MM.1S (cell line): ENCODE measurements around the gene MED15.
"Not testable (repeated sequence)": the region's sequence is repeated elsewhere in the genome, so short reads cannot be mapped to it uniquely, and the experiment has no call there.

Source experiments
- DNase-seq: peaks from one replicate; pipeline ENCODE4 v3.0.0-alpha.2; 2015
- H2AFZ ChIP-seq: fragments of 300-600 bp; sonication (generic); 2 replicates; pipeline ENCODE4 v1.6.0; 2016; ENCODE audit warnings: antibody characterized with exemption, low read length
- H3F3A ChIP-seq: fragments of 300-600 bp; sonication (generic); 2 replicates; pipeline ENCODE4 v1.6.1; 2016; ENCODE audit warnings: mild to moderate bottlenecking, antibody characterized with exemption, low read length, moderate library complexity, mixed read lengths; ENCODE audit not compliant: insufficient read depth
- H3K27ac ChIP-seq: fragments of 300-600 bp; sonication (generic); 2 replicates; pipeline ENCODE4 v1.5.1; 2016; ENCODE audit warnings: mild to moderate bottlenecking, low read length
- H3K27me3 ChIP-seq: fragments of 300-600 bp; sonication (generic); replicated peaks from 2 replicates; pipeline ENCODE4 v1.6.0; 2016; ENCODE audit warnings: low read length; ENCODE audit not compliant: insufficient read depth
- H3K36me3 ChIP-seq: fragments of 300-600 bp; sonication (generic); replicated peaks from 2 replicates; pipeline ENCODE4 v1.6.1; 2016; ENCODE audit warnings: mild to moderate bottlenecking, low read length, mixed read lengths; ENCODE audit not compliant: insufficient read depth
- H3K4me1 ChIP-seq: fragments of 300-600 bp; sonication (generic); 2 replicates; pipeline ENCODE4 v1.6.1; 2016; ENCODE audit warnings: low read length, mixed read lengths
- H3K4me2 ChIP-seq: fragments of 300-600 bp; sonication (generic); 2 replicates; pipeline ENCODE4 v1.6.0; 2016; ENCODE audit warnings: low read depth, low read length
- H3K4me3 ChIP-seq: fragments of 300-600 bp; sonication (generic); 2 replicates; pipeline ENCODE4 v1.5.1; 2016; ENCODE audit warnings: low read length, mixed read lengths
- H3K79me2 ChIP-seq: fragments of 300-600 bp; sonication (generic); 2 replicates; pipeline ENCODE4 v1.6.1; 2016; ENCODE audit warnings: mixed run types, low read length, mixed read lengths
- H3K9ac ChIP-seq: fragments of 300-600 bp; sonication (generic); 2 replicates; pipeline ENCODE4 v1.6.1; 2016; ENCODE audit warnings: low read length, mixed read lengths
- H3K9me2 ChIP-seq: fragments of 300-600 bp; sonication (generic); replicated peaks from 2 replicates; pipeline ENCODE4 v1.6.1; 2016; ENCODE audit warnings: mild to moderate bottlenecking, low read length, mixed read lengths; ENCODE audit not compliant: insufficient read depth
- H3K9me3 ChIP-seq: fragments of 300-600 bp; sonication (generic); replicated peaks from 2 replicates; pipeline ENCODE4 v1.6.1; 2016; ENCODE audit warnings: mild to moderate bottlenecking, low read length, mixed read lengths; ENCODE audit not compliant: insufficient read depth
- H4K20me1 ChIP-seq: fragments of 300-600 bp; sonication (generic); 2 replicates; pipeline ENCODE4 v1.6.1; 2016; ENCODE audit warnings: mild to moderate bottlenecking, low read length, moderate library complexity, mixed read lengths; ENCODE audit not compliant: insufficient read depth
- EZH2 ChIP-seq: fragments of 300-600 bp; sonication (generic); optimal IDR thresholded peaks from 2 replicates; pipeline ENCODE3; 2017; ENCODE audit warnings: low read depth, mild to moderate bottlenecking, antibody characterized with exemption, low read length, mixed read lengths
- EZH2phosphoT487 ChIP-seq: fragments of 300-600 bp; sonication (generic); IDR thresholded peaks from 2 replicates; pipeline ENCODE4 v1.6.1; 2018; ENCODE audit warnings: antibody characterized with exemption, low read length
- TF ChIP-seq, protein P1 (sequence below): fragments of 300-600 bp; sonication (generic); IDR thresholded peaks from 2 replicates; pipeline ENCODE4 v1.5.1; 2016; ENCODE audit warnings: antibody characterized with exemption, low read length, mixed read lengths

Gene MED15

GRCh38 chr22:20498913-20499312, 8.5 kb upstream of the MED15 start:
- no peaks in the 10 kb centered on the region for H3F3A ChIP-seq
- H3K79me2 ChIP-seq = peaks cover 13% of the 10 kb centered on the region
- H3K9me3 ChIP-seq = no peaks in the 10 kb centered on the region
- no peaks in the 10 kb centered on the region for H3K9me2 ChIP-seq
- no peak overlapping the region for H3K9ac ChIP-seq
- H2AFZ ChIP-seq = no peak overlapping the region
- no peaks in the 10 kb centered on the region for H4K20me1 ChIP-seq
- no peaks in the 10 kb centered on the region for H3K27me3 ChIP-seq
- H3K36me3 ChIP-seq = no peaks in the 10 kb centered on the region
- no peak for DNase-seq
- peaks cover 3% of the 10 kb centered on the region; the same call in 1 of the 2 replicates for H3K4me1 ChIP-seq
- TF ChIP-seq, protein P1, sequence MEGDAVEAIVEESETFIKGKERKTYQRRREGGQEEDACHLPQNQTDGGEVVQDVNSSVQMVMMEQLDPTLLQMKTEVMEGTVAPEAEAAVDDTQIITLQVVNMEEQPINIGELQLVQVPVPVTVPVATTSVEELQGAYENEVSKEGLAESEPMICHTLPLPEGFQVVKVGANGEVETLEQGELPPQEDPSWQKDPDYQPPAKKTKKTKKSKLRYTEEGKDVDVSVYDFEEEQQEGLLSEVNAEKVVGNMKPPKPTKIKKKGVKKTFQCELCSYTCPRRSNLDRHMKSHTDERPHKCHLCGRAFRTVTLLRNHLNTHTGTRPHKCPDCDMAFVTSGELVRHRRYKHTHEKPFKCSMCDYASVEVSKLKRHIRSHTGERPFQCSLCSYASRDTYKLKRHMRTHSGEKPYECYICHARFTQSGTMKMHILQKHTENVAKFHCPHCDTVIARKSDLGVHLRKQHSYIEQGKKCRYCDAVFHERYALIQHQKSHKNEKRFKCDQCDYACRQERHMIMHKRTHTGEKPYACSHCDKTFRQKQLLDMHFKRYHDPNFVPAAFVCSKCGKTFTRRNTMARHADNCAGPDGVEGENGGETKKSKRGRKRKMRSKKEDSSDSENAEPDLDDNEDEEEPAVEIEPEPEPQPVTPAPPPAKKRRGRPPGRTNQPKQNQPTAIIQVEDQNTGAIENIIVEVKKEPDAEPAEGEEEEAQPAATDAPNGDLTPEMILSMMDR = no peak
- TF ChIP-seq EZH2 = no peak
- H3K27ac ChIP-seq = no peak overlapping the region
- no peak overlapping the region for H3K4me3 ChIP-seq
- no peak overlapping the region for H3K4me2 ChIP-seq

DNA sequence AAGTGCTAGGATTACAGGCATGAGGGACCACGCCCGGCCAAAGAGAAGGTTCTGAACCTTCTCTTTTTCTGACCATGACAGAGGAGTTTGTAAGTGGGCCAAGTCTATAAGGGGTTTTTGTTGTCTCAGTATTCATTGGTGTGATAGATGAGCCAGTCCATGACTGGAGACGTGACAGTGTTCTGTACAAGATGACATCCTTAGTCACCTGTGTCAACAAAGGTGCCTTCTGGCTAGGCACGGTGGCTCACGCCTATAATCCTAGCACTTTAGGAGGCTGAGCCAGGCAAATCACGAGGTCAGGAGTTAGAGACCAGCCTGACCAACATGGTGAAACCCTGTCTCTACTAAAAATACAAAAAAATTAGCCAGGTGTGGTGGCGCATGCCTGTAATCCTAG, 7.6 kb upstream of the MED15 start:
- Histone ChIP-seq H2AFZ (no peak overlapping the region), H3K4me1 (peaks cover 3% of the 10 kb centered on the region; the same call in 1 of the 2 replicates), H3K79me2 (peaks cover 4% of the 10 kb centered on the region), H3K27ac (no peak overlapping the region), H3K4me2 (no peak overlapping the region), H3K36me3 (no peaks in the 10 kb centered on the region), H3K4me3 (no peak overlapping the region), H3K9ac (no peak overlapping the region), H3K9me3 (no peaks in the 10 kb centered on the region), H4K20me1 (no peaks in the 10 kb centered on the region), H3K27me3 (no peaks in the 10 kb centered on the region), H3F3A (no peaks in the 10 kb centered on the region), H3K9me2 (no peaks in the 10 kb centered on the region)
- no peak for DNase-seq
- TF ChIP-seq, protein P1 = no peak
- TF ChIP-seq EZH2 (no peak), EZH2phosphoT487 (no peak)

DNA sequence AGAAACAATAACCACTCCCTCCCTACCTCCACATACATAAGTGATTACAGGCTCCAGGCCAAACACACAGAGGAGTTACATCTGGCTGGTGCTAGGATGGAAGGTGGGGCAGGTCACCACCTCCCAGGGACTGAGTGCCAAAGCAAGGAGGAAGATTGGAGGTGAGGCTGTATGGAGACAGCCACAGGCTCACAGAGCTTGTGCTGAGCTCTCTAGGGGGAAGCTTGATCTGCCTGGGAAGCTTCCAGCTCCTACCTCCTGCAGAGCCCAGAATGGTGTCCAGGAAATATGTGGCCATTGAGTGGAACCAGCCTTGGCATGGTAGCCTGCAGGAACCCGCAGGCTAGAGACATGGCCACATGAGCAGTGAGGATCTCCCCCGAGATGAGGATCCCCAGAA, 3.6 kb upstream of the MED15 start:
- no peak overlapping the region for H3K4me3 ChIP-seq
- no peak overlapping the region for H2AFZ ChIP-seq

DNA sequence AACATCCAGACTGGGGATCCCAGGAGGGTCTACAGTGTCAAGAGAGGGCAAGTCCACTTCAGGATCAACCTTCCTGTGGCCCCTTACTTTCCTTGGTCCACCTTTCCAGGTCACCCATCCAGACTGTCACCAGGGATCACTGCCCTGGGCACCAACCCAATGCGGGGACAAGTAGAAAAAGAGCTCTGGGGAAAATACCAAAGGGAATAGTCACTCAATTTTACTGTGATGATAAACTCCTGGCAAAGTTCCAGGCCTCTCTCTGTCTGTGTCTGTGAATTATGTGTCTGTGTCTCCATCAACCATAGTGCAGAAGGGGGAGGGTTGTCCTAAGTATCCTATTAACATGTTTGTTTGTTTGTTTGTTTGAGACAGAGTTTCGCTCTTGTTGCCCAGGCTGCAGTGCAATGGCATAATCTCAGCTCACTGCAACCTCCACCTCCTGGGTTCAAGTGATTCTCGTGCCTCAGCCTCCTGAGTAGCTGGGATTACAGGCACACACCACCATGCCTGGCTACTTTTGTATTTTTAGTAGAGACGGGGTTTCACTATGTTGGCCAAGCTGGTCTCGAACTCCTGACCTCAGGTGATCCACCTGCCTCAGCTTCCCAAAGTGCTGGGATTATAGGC, 3.0 kb upstream of the MED15 start:
- H3K4me2 ChIP-seq = not testable (repeated sequence)

More for the DNA sequence above, 3.6 kb upstream of the MED15 start:
- TF ChIP-seq EZH2 (no peak), EZH2phosphoT487 (no peak)
- TF ChIP-seq, protein P1 = no peak
- Histone ChIP-seq H3K27me3 (no peaks in the 10 kb centered on the region), H3K9ac (no peak overlapping the region), H3K4me1 (0 out of 2 replicates have a peak, but pooled peaks cover 6% of the 10 kb centered on the region), H3K4me2 (no peak overlapping the region), H3K27ac (no peak overlapping the region), H3K9me3 (no peaks in the 10 kb centered on the region), H3K9me2 (no peaks in the 10 kb centered on the region), H3F3A (peaks cover 8% of the 10 kb centered on the region), H4K20me1 (no peaks in the 10 kb centered on the region), H3K36me3 (no peaks in the 10 kb centered on the region), H3K79me2 (peaks cover 15% of the 10 kb centered on the region)
- no peak for DNase-seq

More for the DNA sequence above, 3.0 kb upstream of the MED15 start:
- peaks cover 21% of the 10 kb centered on the region for H3K79me2 ChIP-seq
- peaks cover 13% of the 10 kb centered on the region for H3F3A ChIP-seq
- peaks cover 11% of the 10 kb centered on the region for H3K4me1 ChIP-seq
- not testable (repeated sequence) for DNase-seq, H3K27me3 ChIP-seq, H3K9me3 ChIP-seq, H4K20me1 ChIP-seq, H2AFZ ChIP-seq, H3K9me2 ChIP-seq, H3K36me3 ChIP-seq, H3K27ac ChIP-seq, H3K4me3 ChIP-seq, H3K9ac ChIP-seq
